ENCODE results near the gene S100A3. TPM values are rescaled to one million over a fixed set of nuclear protein-coding genes. Genes with fewer than 3 reads are reported as not detected.

Gene S100A3
- polyA plus RNA-seq, 2 of the 4 experiments (the other 2 are of a cell fraction) = 25.0 to 74.0 TPM

DNA sequence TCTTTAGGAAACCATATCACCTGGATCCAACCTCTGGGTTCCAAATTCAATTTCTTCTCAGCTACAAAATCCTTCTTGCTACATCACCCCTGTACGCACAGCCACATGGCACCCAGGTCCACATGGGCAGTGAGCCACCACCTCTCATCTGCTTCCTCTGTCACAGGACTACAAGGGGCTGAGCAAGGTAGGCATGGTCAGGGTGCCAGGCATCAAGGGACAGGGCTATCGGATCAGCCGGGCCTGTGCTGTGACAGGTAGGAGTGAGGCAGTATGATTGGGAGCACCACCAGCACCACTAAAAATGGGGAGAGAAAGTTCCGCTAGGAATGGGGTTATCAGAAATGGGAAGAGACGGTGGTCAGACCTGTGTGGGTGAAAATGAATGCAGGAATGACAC, 42.7 kb downstream of the S100A3 start:
- no peak for ATAC-seq
- FAIRE-seq = no peak
- H3K9me3 ChIP-seq = no peaks in the 10 kb centered on the region
- H3K4me2 ChIP-seq = peak overlapping the region; percentile 78
- ChIA-PET POLR2A (interaction anchor here (0.6 to 1.1 kb wide), 4 partner anchors 14 to 60 kb away, joined by 3 read pairs; partner anchors contain the start of genes S100A4 and S100A6), CTCF (interaction anchor here (8.8 to 24.0 kb wide), 4 partner anchors 11 to 152 kb away, joined by 99 to 731 read pairs (median 222); partner anchors contain the start of genes PGLYRP4, S100A6 and S100A9)
- no peak for DNase-seq (ENCODE audit: low read depth in 1 of 2, low spot score in 1 of 2)
- WGBS (ENCODE audit: missing lambda C conversion rate) = 86% methylated on average over 5 of the region's 5 CpGs
- no peak overlapping the region for H3K4me3 ChIP-seq
- TF ChIP-seq BCL3 (IDR thresholded peaks at IDR 0.05) = no peak
- no peak for TF ChIP-seq RAD21 (conservative IDR thresholded peaks at IDR 0.05 in 1 of 2, IDR thresholded peaks at IDR 0.05 in 1 of 2)
- TF ChIP-seq HOXA7 (CRISPR knock-in tag; IDR thresholded peaks at IDR 0.05) = no peak
- no peak for TF ChIP-seq GATA3 (IDR thresholded peaks at IDR 0.05; ENCODE audit: borderline replicate concordance)
- peaks cover 36% of the 10 kb centered on the region for H3K4me1 ChIP-seq
- peak overlapping the region; percentile 87 for H3K27ac ChIP-seq

DNA sequence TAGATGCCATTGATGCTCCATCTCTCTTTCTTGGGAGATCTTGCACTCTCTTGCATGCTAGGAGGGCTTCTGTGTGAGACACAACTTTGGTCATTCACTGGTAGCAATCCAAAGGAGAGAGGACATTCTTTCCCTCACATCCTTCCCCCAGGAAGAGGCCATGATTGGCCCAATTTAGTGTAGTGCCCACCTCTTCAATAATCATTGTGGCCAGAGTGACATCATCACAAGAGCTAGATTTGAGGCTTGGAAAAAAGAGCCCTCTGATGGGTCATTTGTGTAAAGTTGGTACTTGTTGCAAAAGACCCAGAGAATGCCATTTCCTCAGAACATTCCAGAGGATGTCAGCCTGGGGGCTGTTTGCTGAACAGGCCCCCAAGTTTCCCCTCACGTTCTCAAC, 43.5 kb downstream of the S100A3 start:
- peaks cover 33% of the 10 kb centered on the region for H3K4me1 ChIP-seq
- ATAC-seq (no peak), DNase-seq (ENCODE audit: low read depth in 1 of 2, low spot score in 1 of 2) (no peak), FAIRE-seq (no peak)
- no peak overlapping the region for H3K4me2 ChIP-seq
- no peak overlapping the region for H3K4me3 ChIP-seq
- CTCF ChIA-PET = interaction anchor here (1.4 to 24.0 kb wide), 6 partner anchors 9 to 151 kb away, joined by 3 to 731 read pairs (median 54); partner anchors contain the start of genes PGLYRP4 and S100A9
- H3K9me3 ChIP-seq = no peaks in the 10 kb centered on the region
- WGBS (ENCODE audit: missing lambda C conversion rate) = 95% methylated on average over 1 of the region's 1 CpG
- TF ChIP-seq BHLHE40 (IDR thresholded peaks at IDR 0.05; ENCODE audit: low read depth, low read length) = no peak
- TF ChIP-seq SMC3 (IDR thresholded peaks at IDR 0.05) = no peak
- TF ChIP-seq, protein P1, sequence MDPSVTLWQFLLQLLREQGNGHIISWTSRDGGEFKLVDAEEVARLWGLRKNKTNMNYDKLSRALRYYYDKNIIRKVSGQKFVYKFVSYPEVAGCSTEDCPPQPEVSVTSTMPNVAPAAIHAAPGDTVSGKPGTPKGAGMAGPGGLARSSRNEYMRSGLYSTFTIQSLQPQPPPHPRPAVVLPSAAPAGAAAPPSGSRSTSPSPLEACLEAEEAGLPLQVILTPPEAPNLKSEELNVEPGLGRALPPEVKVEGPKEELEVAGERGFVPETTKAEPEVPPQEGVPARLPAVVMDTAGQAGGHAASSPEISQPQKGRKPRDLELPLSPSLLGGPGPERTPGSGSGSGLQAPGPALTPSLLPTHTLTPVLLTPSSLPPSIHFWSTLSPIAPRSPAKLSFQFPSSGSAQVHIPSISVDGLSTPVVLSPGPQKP (IDR thresholded peaks at IDR 0.05; ENCODE audit: low read depth, low read length) = no peak
- TF ChIP-seq FOXS1 (CRISPR knock-in tag; IDR thresholded peaks at IDR 0.05) = no peak
- TF ChIP-seq JUNB (IDR thresholded peaks at IDR 0.05) = no peak
- no peak for TF ChIP-seq ATOH8 (CRISPR knock-in tag; IDR thresholded peaks at IDR 0.05; ENCODE audit: low read depth)
- no peak for TF ChIP-seq RNF2 (IDR thresholded peaks at IDR 0.05; ENCODE audit: borderline replicate concordance, low read depth)
- no peak for TF ChIP-seq CHD4 (IDR thresholded peaks at IDR 0.05; ENCODE audit: borderline replicate concordance)
- TF ChIP-seq REST (IDR thresholded peaks at IDR 0.05) = no peak
- no peak for TF ChIP-seq RARB (CRISPR knock-in tag; IDR thresholded peaks at IDR 0.05)
- no peak for TF ChIP-seq EHF (CRISPR knock-in tag; IDR thresholded peaks at IDR 0.05)
- TF ChIP-seq RFX5 (IDR thresholded peaks at IDR 0.05) = no peak
- no peak for TF ChIP-seq HOXB5 (CRISPR knock-in tag; IDR thresholded peaks at IDR 0.05)
- no peak for TF ChIP-seq HOXB13 (CRISPR knock-in tag; IDR thresholded peaks at IDR 0.05; ENCODE audit: low read depth)
- no peak for TF ChIP-seq ZC3H11A (IDR thresholded peaks at IDR 0.05)
- TF ChIP-seq NR3C1 (IDR thresholded peaks at IDR 0.05) = no peak
- no peak for TF ChIP-seq KDM1A (IDR thresholded peaks at IDR 0.05; ENCODE audit: low read depth)
- no peak for TF ChIP-seq GATA3 (IDR thresholded peaks at IDR 0.05; ENCODE audit: borderline replicate concordance)
- H3K27ac ChIP-seq = peak overlapping the region; percentile 87; a peak in 4 of 6 replicates
- POLR2A ChIA-PET = no interaction called here

Data from A549 (cell line).